GM18526 (cell line): ENCODE data around the gene NRF1.

ENCODE experiments used
- POLR2A ChIP-seq: IDR thresholded peaks from 3 replicates; pipeline ENCODE4 v1.6.1; 2011; ENCODE audit not compliant: insufficient read length; ENCODE audit errors: extremely low read depth

Gene NRF1

DNA sequence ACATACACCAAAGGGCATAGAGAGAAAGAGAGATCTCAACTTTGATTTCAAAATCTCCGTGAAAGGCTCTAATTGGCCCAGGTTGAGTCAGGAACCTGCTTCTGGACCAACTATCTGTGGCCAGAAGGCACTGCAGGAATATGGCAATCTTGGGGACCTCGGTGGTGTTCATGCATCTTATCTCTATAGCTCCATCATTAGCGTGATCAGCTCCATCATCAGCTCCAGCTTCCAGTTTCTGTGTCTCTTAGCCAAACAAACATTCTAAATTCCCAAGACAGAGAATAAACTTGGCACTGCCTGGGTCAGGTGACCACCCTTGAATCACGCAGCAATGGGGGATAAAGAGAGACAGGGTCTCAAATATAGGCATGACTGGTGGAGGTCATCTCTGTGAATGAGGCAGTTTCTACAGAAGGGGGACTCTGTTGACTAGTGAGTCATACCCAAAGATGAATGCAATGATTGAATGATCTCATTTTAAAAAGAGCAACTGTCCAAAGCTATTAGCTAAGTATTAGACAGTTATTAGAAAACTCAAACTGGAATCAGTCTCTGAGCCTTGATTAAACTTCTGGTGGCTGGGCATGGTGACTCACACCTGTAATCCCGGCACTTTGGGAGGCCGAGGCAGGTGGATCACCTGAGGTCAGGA, 5.4 kb upstream of the NRF1 start:
- no peak for TF ChIP-seq POLR2A

DNA sequence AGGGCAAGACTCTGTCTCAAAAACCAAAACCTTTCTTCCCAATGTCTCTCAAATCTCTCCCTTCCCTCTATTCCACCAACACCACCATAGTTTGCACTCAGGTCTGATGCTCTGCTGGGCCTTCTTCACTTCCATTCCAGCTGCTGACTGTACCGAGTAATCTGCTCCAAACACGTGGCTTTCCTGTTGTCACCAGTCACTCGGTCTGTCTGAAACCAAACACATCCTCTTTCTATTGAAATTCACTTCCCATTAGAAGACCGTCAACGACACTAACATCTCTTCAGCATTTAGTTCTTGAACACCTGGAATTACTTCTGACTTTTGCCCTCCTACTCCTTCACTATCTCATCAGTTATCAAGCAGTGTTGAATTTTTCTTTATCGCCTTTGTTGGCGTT, 4.7 kb upstream of the NRF1 start:
- no peak for TF ChIP-seq POLR2A

DNA sequence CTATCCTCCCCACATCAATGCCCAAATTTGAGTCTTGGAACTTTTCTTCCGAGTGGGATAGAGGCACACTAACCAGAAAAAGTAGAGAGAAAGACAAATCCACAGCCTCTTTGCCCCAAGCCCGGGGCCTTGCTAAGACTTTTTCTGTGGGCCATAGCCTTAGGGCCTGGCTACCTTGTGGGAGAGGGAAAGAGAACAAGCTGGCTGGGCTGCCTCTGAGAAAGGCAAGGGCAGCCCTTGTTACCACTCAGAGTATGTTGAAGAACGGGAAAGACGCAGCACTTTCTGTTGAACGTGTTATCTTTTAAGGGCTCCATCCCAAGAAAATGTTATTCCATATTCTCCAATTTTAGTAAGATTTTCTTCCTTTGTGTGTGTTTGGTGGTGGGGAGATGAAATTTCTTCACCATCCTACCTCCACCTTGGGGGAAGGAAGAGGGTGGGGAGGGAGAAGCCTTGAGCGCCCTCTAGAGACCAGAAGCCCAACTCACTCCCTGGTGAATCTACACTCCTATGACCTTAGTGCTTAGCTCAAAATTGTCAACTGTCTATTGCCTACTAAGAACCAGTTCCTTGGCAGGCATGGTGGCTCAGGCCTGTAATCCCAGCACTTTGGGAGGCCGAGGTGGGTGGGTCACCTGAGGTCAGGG, 3.9 kb upstream of the NRF1 start:
- TF ChIP-seq POLR2A = no peak

GRCh38 chr7:129609666-129610065, 1.9 kb upstream of the NRF1 start:
- no peak for TF ChIP-seq POLR2A

- TF ChIP-seq POLR2A = no peak
Measured at GRCh38 chr7:129610709-129611245, 743 bp upstream of the NRF1 start.

DNA sequence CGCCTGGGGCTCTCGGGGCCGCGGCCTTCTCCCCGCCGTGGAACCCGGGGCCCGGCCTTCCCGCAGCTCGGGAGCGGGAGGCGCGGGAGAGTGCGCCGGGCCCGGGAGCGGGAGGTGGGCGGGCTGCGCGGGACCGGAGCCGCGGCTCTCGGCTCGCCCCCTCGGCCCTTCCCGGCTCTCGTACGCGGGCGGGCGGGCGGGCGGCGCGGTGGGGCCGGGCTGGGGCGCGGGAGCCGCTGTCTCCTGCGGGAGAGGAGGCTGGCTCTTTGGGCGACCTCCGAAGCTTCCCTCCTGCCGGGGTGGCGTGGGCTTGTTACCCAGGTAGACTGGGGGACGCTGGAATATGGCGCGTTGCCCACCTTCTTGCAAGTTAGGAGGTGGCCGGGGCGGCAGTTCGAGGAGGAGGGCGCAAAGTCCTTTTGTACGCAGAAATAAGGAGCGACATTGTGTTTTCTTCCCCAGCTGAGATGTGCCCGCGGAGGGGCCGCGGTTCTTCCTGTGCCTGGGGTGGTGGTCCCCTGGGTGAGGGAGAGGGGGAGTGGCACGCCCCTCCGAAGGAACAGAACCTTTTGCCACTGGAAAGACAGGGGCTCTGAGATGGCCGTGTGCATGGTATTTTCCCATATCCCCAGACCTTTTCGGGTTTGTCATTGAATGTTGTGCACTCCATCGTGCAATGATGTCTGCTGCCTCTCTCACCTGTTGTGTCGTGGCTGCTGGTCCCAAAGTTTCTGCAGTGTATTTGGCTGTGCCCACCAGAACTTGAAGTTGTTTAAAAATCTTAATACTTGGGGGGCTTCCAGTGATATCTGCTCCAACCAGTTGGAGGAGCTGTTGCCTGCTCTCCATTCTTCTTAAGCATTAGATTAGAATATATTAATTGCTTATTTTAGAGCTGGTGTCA, 844 bp downstream of the NRF1 start:
- no peak for TF ChIP-seq POLR2A

- TF ChIP-seq POLR2A = no peak
Measured at GRCh38 chr7:129613016-129613337, 1.5 kb downstream of the NRF1 start.

DNA sequence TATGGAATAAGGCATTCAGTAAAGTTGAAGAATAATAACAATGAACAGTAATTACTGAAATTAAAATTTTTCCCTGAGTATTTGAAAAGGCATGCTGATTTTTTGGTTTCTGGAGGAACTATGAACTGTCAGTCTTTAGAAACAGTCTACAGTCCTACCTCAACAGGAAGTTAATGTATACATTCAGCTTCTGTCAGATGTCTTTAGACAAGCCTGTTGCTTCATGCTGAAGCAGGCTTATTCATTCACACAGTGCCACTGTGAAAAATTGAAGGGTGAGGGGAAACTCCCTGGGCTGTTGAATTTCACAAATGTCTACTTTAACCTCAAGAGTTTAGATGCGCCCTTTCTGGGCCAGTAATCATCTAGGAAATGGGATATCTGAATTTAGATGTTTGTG, 3.5 kb downstream of the NRF1 start:
- TF ChIP-seq POLR2A = no peak

GRCh38 chr7:129616530-129616929, 5.0 kb downstream of the NRF1 start:
- TF ChIP-seq POLR2A = no peak

DNA sequence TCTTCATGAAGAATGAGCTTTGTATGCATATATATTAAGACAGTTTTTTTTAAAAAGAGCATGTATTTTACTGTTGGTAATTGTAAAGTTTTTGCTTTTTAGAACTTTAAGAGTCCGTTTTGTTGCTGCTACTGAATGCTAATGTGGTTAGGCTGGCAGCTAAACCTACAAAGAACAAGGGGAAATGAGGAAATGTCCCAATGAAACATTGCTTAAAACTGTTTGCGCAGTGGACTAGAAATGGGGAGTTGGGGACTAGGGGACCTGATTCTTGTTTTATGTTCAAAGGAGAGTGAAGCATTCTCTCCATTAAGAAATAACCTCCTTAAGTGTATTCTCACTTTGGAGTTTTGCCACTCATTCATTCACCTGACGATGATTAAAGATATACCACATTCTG, 5.7 kb downstream of the NRF1 start:
- TF ChIP-seq POLR2A = no peak

DNA sequence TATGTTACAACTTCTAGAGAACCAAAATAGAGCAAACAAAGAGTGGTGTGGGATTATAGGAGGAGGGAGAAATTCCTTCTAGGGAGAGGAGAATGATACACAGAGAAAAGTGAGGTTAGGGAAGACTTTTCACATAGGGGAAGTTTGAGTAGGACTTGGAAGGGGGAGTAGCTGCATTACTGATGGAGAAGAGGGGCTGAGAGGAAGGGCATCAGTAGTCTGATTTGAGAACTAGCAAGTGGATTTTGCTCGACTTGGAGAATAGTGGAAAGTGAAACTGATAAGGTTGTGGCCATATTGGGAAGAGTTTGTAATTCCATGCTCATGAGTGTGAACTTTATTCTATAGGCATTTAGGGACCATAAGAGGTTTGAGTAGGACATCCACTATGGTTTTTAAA, 6.1 kb downstream of the NRF1 start:
- TF ChIP-seq POLR2A = no peak

DNA sequence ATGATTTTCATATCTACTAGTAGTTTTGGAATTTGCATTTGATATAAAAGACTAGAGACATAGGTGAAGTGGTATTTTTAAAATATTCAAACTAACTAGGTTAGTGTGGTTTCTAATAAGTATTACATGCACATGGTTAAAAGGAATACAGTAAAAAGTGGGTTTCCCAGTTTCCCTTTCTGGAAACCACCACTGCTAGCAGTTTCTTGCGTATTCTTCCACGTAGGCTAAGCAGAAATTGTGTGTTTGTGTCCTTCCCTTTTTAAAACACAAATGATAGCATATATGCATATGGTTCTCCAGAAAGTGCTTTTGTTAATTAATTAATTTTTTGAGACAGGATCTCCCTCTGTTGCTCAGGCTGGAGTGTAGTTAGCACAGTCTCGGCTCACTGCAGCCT, 15.4 kb downstream of the NRF1 start:
- TF ChIP-seq POLR2A = no peak

- TF ChIP-seq POLR2A = no peak
Measured at GRCh38 chr7:129630341-129630740, 18.8 kb downstream of the NRF1 start.

DNA sequence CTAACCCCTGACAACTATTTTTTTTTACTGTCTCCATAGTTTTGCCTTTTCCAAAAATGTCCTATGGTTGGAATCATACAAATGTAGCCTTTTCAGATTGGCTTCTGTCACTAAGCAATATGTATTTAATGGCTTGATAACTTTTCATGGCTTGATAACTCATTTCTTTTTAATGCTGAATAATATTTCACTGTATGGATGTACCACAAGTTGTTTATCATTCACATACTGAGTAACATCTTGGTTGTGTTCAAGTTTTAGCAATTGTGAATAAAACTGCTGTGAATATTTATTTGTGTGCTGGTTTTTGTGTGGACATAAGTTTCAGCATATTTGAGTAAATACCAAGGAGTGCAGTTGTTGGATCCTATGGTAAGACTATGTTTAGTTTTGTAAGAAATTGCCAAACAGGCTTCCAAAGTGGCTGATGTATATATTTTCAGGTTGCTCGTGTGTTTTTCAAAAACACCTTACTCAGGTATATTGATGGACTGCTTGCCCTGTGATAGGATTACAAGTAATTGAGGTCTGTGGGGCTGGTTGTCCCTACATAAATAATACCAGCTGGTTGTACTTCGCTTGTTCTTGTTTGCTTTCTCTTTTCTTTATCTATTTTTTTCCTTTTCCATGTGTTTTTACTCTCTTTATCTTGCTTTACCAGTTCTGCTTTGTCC, 23.0 kb downstream of the NRF1 start:
- no peak for TF ChIP-seq POLR2A

- no peak for TF ChIP-seq POLR2A
Measured at GRCh38 chr7:129635300-129636029, 23.9 kb downstream of the NRF1 start.
